Smooth muscle cell of the brain vasculature (primary cell): Measurements from ENCODE around the gene OTOP2.
"Not testable (repeated sequence)": the region's sequence is repeated elsewhere in the genome, so short reads cannot be mapped to it uniquely, and the experiment has no call there.

Experiments
- DNase-seq: peaks from one replicate; pipeline ENCODE4 v3.0.0-alpha.2; 2012; ENCODE audit warnings: low read depth, low spot score

The OTOP2 gene

GRCh38 chr17:74951680-74952421, 27.8 kb downstream of the OTOP2 start:
- DNase-seq = no peak

DNA sequence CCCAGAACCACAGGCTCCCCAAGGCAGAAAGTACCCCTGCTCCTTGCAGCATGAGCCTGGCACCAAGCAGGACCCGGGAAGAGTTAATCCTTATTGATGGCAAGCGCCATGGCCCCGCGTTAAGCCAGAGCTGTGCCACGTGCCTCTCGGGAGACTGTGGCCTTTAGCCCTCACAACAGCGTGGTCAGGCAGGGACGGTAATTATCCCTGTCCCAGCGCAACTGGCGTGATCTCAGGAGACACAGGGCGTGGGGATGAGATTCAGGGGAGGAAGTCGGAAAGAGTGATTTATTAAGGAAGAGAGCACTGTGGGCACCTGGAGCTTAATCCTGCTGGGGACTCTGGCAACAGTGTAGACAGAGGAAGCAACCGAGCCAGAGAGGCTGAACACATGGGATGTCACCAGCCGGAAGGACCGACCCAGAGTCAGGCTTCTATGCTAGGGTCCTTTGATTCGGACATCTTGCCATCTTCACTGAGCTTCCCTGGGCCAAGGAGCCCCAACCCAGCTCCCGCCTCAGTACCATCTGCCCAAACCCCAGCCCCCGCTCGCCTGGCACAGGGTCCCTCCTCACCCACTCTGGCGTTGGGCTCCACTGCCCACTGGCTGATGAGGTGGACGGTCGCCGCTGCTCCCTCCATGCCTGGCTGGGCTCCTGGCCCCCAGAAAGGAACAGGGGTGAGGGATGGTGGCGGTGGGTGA, 28.5 kb downstream of the OTOP2 start:
- DNase-seq = no peak

GRCh38 chr17:74953134-74953687, 29.1 kb downstream of the OTOP2 start:
- DNase-seq = no peak

GRCh38 chr17:74954115-74954514, 30.0 kb downstream of the OTOP2 start:
- DNase-seq = no peak

GRCh38 chr17:74954665-74955421, 30.8 kb downstream of the OTOP2 start:
- no peak for DNase-seq

DNA sequence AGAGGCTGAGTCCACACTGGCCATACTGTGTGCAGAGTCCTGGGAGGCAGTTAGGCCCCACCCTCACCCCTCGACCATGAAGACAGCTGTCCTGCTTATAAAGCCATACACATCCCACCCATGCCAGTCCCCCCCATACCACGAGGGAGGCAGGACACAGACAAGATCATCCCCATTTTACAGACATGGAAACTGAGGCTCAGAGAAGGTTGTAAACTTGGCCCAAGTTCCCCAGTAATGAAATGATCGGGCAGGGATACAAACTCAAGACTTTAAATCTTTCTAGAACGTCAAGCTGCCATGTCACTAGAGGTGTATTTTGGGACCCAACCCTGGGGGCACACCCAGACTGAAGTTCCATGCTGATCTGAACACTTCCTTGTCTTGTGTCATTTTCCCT, 32.0 kb downstream of the OTOP2 start:
- DNase-seq = no peak

DNA sequence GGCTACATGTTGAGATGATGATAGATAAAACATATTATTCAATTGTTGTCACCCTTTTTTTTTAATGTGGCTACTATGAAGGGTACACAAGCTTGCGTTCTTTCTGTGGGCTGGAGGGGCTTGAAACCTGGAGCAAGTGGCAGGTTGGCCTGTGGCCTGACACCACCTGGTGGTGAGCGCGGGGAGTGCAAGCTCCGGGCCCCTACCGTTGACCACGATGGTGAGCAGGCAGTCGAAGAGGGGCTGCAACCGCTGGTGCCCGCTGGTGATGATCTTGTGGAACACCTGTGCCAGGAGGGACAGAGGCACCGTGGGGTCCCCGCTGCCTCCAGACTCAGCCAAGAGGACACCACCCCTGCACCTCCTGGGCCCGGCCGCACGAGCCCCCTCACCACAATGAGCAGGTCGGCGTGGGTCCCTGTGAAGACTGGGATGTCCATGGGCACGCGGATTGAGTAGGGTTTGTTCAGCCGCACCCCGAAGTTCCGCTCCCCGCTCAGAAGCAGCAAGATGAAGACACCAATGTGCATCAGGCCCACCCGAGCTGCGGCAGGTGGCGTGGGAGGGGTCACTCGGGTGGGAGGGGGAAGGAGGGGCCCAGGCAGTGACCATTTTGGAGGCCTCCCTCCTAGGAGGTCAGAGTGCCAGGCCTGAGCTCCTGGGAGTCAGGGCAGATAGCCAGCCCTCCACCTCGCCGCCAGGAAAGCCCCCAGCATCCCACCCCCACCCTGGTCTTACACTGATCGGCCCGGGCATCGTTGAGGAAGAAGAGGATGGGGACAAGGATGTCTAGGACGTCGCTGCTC, 34.1 kb downstream of the OTOP2 start:
- DNase-seq = peak; percentile 15

DNA sequence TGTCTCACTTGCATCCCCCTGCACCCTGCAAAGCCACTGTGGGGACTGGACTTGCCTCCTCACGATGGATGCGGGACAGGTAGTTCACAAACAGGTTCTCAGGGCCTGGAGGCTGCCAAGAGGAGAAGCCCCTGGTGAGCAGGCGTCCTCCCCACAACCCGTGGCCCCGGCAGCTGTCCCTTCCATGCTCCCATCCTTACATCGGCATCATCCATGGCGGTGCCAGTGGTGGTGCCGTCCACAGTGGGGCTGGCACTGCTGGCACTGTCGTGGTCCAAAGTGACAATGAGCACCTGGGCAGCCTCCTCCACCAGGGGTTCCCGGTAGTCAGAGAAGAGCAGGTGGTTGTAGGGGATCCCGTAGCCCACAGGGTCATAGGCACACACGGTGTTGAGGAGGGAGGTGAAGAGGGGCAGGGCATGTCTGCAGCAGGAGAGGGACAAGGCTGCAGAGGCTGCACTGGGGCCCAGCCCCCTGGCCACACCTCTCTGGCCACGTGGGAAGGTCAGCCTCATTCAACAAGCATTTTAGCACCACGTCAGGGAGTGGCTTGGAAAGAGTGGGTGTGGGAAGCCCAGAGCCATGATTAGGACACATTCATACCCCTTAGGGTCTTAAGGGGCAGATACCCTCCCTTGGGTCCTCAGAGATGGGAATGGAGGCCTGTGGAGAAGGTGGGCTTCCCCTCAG, 35.9 kb downstream of the OTOP2 start:
- DNase-seq = no peak

- no peak for DNase-seq
Measured at GRCh38 chr17:74960570-74961342, 36.7 kb downstream of the OTOP2 start.

DNA sequence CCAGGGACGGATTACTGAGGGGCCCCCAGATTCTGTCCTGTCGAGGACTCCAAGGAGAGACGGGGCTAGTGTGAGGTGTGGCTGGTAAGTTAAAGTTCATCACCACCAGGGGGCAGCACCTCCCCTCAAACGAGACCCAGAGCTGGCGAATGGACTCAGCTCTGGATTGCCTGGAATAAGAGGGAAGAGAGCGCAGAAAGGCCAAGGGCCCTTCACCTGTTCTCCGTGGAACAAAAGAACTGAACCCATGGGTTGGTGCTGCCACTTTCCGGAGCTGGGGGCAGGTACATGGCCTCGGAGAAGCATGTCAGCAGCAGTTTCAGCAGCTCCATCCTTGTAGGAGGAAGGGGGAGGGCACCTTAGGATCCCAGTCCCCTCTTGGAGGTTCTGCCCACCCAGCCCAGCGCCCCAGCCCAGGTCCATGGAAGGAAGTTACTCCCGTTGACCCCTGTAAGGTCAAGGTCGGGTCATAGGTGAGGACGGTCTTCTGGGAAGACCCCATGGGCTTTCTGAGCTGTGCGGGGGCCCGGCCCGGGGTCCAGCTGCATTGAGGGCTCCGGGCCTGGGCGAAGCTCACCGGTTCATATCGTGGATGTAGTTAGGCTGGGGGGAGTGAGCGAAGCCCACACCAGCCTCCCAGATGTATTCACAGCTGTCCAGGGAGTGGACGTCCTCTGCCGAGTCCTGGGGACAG, 37.7 kb downstream of the OTOP2 start:
- peak; percentile 66 for DNase-seq

- DNase-seq = no peak
Measured at GRCh38 chr17:74962622-74963394, 38.7 kb downstream of the OTOP2 start.

- no peak for DNase-seq
Measured at GRCh38 chr17:74963656-74964055, 39.6 kb downstream of the OTOP2 start.

DNA sequence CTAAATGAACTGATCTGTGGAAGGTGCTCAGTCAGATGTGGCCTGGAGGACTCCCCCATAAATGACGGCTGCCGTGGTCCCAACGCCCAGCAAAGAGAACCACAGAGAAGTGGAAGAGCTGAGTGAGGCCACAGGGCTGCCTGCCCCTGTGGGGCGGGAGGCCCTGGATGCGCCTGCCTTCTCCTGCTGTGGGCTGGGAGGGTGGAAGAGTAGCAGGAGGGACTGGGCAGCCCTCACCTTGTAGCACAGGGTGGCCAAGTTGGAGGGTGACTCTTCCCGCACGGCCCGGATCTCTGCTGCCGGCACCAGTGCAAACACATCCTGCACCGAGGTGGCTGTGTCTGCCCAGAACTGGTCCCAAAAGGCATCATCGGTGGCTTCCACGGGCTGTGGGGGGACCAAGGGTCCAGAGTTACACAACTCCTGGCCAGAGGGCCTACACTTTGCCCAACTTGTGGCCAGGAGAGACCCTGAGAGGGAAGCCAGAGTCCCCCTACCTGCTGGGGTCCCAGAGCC, 40.2 kb downstream of the OTOP2 start:
- no peak for DNase-seq

- DNase-seq = no peak
Measured at GRCh38 chr17:74964988-74965622, 41.0 kb downstream of the OTOP2 start.

DNA sequence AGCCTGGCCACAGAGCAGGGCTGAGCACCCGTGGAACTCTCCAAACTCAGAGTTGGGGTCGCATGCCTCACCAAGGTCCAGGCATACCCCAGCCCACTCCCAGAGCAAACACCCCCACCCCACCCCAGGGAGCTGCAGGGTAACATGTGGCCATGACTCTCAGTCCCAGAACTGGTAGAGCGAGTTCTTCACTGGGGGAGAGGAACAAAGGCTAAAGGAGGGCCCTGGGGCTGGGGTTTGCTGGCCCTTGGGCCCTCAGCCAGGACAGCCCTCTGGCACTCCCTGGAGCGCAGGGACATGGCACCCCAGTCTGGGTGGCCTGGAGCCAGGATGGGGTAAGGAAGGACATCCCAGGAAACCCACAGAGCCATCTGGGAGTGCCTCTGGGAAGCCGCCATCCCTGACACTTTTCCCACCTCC, 44.3 kb downstream of the OTOP2 start:
- no peak for DNase-seq

DNA sequence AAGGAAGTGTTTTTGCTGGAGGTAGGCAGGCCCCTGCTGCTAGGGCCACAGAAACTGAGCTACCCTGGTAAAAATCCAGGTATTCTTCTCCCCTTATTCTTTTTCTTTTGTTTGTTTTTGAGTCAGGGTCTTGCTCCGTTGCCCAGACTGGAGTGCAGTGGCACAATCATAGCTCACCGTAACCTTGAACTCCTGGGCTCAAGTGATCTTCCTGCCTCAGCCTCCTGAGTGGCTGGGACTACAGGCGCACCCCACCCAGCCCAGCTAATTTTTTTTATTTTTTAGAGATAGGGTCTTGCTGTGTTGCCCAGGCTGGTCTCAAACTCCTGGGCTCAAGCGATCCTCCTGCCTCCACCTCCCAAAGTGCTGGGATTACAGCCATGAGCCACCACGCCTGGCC, 45.4 kb downstream of the OTOP2 start:
- DNase-seq = not testable (repeated sequence)

DNA sequence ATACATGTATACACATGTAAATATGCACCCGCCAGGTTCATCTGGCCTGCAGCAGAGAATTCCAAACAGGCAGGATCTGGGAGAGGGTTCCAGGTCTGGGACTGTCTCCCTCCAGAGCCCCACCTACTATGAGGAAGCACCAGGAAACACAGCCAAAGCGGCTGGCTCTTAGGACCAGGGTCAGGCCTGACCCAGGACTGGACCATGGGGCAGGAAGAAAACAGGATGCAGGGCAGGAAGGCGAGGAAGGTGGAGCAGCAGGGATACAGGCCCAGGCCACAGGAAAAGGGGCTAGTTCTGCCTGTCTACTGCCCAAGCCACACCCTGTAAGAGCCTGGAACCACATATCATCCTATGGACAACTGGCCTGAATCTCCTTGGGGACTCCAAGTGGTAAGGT, 46.3 kb downstream of the OTOP2 start:
- no peak for DNase-seq
